GM06990 (cell line): ENCODE measurements around the gene SEMA3A.

ENCODE experiments used
- DNase-seq: peaks from one replicate; pipeline ENCODE4 v3.0.0-alpha.2; 2011; ENCODE audit not compliant: insufficient read length; ENCODE audit errors: extremely low read depth
- H3K27me3 ChIP-seq: replicated peaks from 2 replicates; pipeline ENCODE4 v1.6.0; 2011; ENCODE audit warnings: low read length; ENCODE audit not compliant: control insufficient read depth, insufficient read depth
- H3K36me3 ChIP-seq: 2 replicates; pipeline ENCODE4 v1.5.1; 2011; ENCODE audit warnings: low read length; ENCODE audit not compliant: control insufficient read depth, insufficient read depth
- H3K4me3 ChIP-seq: replicated peaks from 2 replicates; pipeline ENCODE4 v1.5.1; 2011; ENCODE audit warnings: low read depth, mild to moderate bottlenecking, control low read depth, low read length
- CTCF ChIP-seq: IDR thresholded peaks from 2 replicates; pipeline ENCODE4 v1.5.1; 2011; ENCODE audit warnings: low read length, control low read depth, mild to moderate bottlenecking, inconsistent platforms; ENCODE audit not compliant: insufficient read depth, poor library complexity, severe bottlenecking

Gene SEMA3A

GRCh38 chr7:84181628-84182027 is 13.0 kb downstream of the SEMA3A start:
- DNase-seq, result no peak
- Histone ChIP-seq H3K4me3 (no peak overlapping the region), H3K36me3 (no peaks in the 10 kb centered on the region), H3K27me3 (no peaks in the 10 kb centered on the region)
- no peak for TF ChIP-seq CTCF

- no peak for DNase-seq
- TF ChIP-seq CTCF, result no peak
- H3K4me3 ChIP-seq, result no peak overlapping the region
- no peaks in the 10 kb centered on the region for H3K36me3 ChIP-seq
- H3K27me3 ChIP-seq, result no peaks in the 10 kb centered on the region
Measured at GRCh38 chr7:84177758-84178412, 16.7 kb downstream of the SEMA3A start.

DNA sequence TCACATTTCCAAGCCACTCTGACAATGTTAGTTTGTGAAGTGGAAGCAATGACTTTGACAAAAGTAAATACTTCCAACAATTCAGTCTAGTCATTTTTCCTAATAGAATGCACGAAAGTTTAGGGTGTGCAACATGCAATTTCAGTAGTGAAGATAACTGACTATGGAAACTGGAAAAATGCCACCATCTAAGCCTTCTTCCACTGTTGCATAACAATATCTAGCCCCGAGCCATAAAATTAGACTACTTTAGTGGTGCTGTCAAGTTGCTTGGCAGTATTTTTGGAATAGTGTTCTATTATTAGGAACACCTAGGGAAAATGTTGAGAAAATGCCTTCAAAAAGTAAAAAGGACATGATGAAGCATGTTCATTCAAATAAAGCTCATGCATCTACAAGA is 17.9 kb downstream of the SEMA3A start:
- Histone ChIP-seq H3K4me3 (no peak overlapping the region), H3K27me3 (no peaks in the 10 kb centered on the region), H3K36me3 (no peaks in the 10 kb centered on the region)
- no peak for DNase-seq
- no peak for TF ChIP-seq CTCF

DNA sequence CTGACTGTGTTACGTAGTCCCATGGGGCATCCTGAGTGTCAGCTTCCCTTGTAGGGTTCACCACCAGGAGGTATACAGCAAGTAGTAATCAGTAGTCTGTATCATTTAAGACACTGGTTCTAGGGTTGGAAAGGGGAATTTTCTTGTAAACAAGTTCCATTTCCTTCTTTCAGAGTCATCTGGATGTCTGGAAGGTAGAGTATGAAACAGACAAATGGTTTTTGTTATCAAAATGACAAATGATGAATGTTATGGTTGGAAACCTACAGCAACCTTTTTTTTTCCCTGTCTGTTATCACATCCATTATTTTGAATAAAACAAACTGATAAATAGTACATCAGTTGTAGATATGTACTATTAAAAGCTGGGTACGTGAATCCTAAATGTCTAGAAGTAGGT is 19.1 kb downstream of the SEMA3A start:
- H3K36me3 ChIP-seq, result no peaks in the 10 kb centered on the region
- no peak overlapping the region for H3K4me3 ChIP-seq
- no peaks in the 10 kb centered on the region for H3K27me3 ChIP-seq
- no peak for DNase-seq
- no peak for TF ChIP-seq CTCF

- Histone ChIP-seq H3K4me3 (no peak overlapping the region), H3K36me3 (no peaks in the 10 kb centered on the region), H3K27me3 (no peaks in the 10 kb centered on the region)
- TF ChIP-seq CTCF, result no peak
- no peak for DNase-seq
Measured at GRCh38 chr7:84170646-84171045, 23.9 kb downstream of the SEMA3A start.

GRCh38 chr7:84162584-84162983 is 32.0 kb downstream of the SEMA3A start:
- no peak for TF ChIP-seq CTCF
- Histone ChIP-seq H3K4me3 (no peak overlapping the region), H3K36me3 (no peaks in the 10 kb centered on the region), H3K27me3 (no peaks in the 10 kb centered on the region)
- DNase-seq, result no peak
